HepG2 (cell line): ENCODE data around the gene PCED1B. TPM values are rescaled to one million over a fixed set of nuclear protein-coding genes. Genes with fewer than 3 reads are reported as not detected.

Source experiments
- ATF7-NPFF ChIP-seq: sonication (generic); formaldehyde crosslinking; IDR thresholded peaks from 2 replicates; pipeline ENCODE4 v1.8.1; 2023; ENCODE audit warnings: mild to moderate bottlenecking, low read depth, missing genetic modification reagents, moderate library complexity
- FOSL2 ChIP-seq: sonication (generic); formaldehyde crosslinking; IDR thresholded peaks from 2 replicates; pipeline ENCODE4 v1.4.0; 2020; ENCODE audit warnings: missing genetic modification reagents
- GMEB2 ChIP-seq: IDR thresholded peaks from 2 replicates; pipeline ENCODE4 v1.6.1; 2016; ENCODE audit warnings: missing biosample characterization, missing genetic modification reagents, low read depth
- HOXA3 ChIP-seq: sonication (generic); formaldehyde crosslinking; IDR thresholded peaks from 2 replicates; pipeline ENCODE4 v1.5.0; 2020; ENCODE audit warnings: missing genetic modification reagents
- HOXD1 ChIP-seq: sonication (generic); formaldehyde crosslinking; IDR thresholded peaks from 2 replicates; pipeline ENCODE4 v1.5.0; 2020; ENCODE audit warnings: missing genetic modification reagents
- IRF2 ChIP-seq: IDR thresholded peaks from 2 replicates; pipeline ENCODE4 v1.6.1; 2018; ENCODE audit warnings: missing genetic modification reagents, missing compliant biosample characterization
- KDM5B ChIP-seq: sonication (generic); formaldehyde crosslinking; IDR thresholded peaks from 2 replicates; pipeline ENCODE4 v1.4.0; 2020; ENCODE audit warnings: missing genetic modification reagents, mild to moderate bottlenecking, borderline replicate concordance
- MZF1 ChIP-seq: sonication (generic); formaldehyde crosslinking; IDR thresholded peaks from 2 replicates; pipeline ENCODE4 v1.8.1; 2023; ENCODE audit warnings: mild to moderate bottlenecking, missing genetic modification reagents, borderline replicate concordance
- NFATC3 ChIP-seq: sonication (generic); formaldehyde crosslinking; IDR thresholded peaks from 2 replicates; pipeline ENCODE4 v1.5.1; 2020; ENCODE audit warnings: mild to moderate bottlenecking, missing genetic modification reagents
- NFIB ChIP-seq: sonication (generic); formaldehyde crosslinking; IDR thresholded peaks from 2 replicates; pipeline ENCODE4 v1.9.0; 2021; ENCODE audit warnings: missing genetic modification reagents, mild to moderate bottlenecking, borderline replicate concordance
- NR3C1 ChIP-seq: sonication (generic); formaldehyde crosslinking; IDR thresholded peaks from 2 replicates; pipeline ENCODE4 v1.4.0; 2020; ENCODE audit warnings: missing genetic modification reagents
- PAF1 ChIP-seq: IDR thresholded peaks from 2 replicates; pipeline ENCODE4 v1.6.1; 2016; ENCODE audit warnings: missing genetic modification reagents, missing compliant biosample characterization
- SALL2 ChIP-seq: sonication (generic); formaldehyde crosslinking; IDR thresholded peaks from 2 replicates; pipeline ENCODE4 v1.8.1; 2023; ENCODE audit warnings: mild to moderate bottlenecking, missing genetic modification reagents, inconsistent platforms
- TAF15 ChIP-seq: fragments of 200-400 bp; formaldehyde crosslinking; IDR thresholded peaks from one replicate; pipeline ENCODE4 v1.6.1; 2018; ENCODE audit warnings: mild to moderate bottlenecking, low read depth, low read length; ENCODE audit not compliant: poor library complexity, severe bottlenecking
- TBL1XR1 ChIP-seq: fragments of 150-350 bp; IDR thresholded peaks from 2 replicates; pipeline ENCODE4 v1.6.1; 2014; ENCODE audit warnings: borderline replicate concordance, low read length; ENCODE audit not compliant: partially characterized antibody
- TBX2 ChIP-seq: sonication (generic); formaldehyde crosslinking; IDR thresholded peaks from 2 replicates; pipeline ENCODE4 v1.5.0; 2020; ENCODE audit warnings: missing genetic modification reagents, mild to moderate bottlenecking, borderline replicate concordance
- ZBTB39 ChIP-seq: sonication (generic); formaldehyde crosslinking; IDR thresholded peaks from 2 replicates; pipeline ENCODE4 v1.5.0; 2020; ENCODE audit warnings: missing genetic modification reagents
- ZFP82 ChIP-seq: sonication (generic); formaldehyde crosslinking; IDR thresholded peaks from 2 replicates; pipeline ENCODE4 v1.5.1; 2020; ENCODE audit warnings: mild to moderate bottlenecking, missing genetic modification reagents, borderline replicate concordance
- ZNF124 ChIP-seq: sonication (generic); formaldehyde crosslinking; IDR thresholded peaks from 2 replicates; pipeline ENCODE4 v1.4.0; 2020; ENCODE audit warnings: missing genetic modification reagents
- ZNF207 ChIP-seq: fragments of 450-650 bp; IDR thresholded peaks from 2 replicates; pipeline ENCODE4 v1.6.1; 2016; ENCODE audit warnings: antibody characterized with exemption, borderline replicate concordance
- ZNF230 ChIP-seq: sonication (generic); formaldehyde crosslinking; IDR thresholded peaks from 2 replicates; pipeline ENCODE4 v1.4.0; 2020; ENCODE audit warnings: mild to moderate bottlenecking, missing genetic modification reagents
- ZNF432 ChIP-seq: sonication (generic); formaldehyde crosslinking; IDR thresholded peaks from 2 replicates; pipeline ENCODE4 v1.5.0; 2020; ENCODE audit warnings: missing genetic modification reagents, mild to moderate bottlenecking, borderline replicate concordance
- ZNF512 ChIP-seq: sonication (generic); formaldehyde crosslinking; IDR thresholded peaks from 2 replicates; pipeline ENCODE4 v1.4.0; 2020; ENCODE audit warnings: mild to moderate bottlenecking, missing genetic modification reagents
- ZNF567 ChIP-seq: sonication (generic); formaldehyde crosslinking; IDR thresholded peaks from 2 replicates; pipeline ENCODE4 v1.8.1; 2023; ENCODE audit warnings: mild to moderate bottlenecking, missing genetic modification reagents, borderline replicate concordance
- ZNF570 ChIP-seq: sonication (generic); formaldehyde crosslinking; IDR thresholded peaks from 2 replicates; pipeline ENCODE4 v1.4.0; 2020; ENCODE audit warnings: mild to moderate bottlenecking, missing genetic modification reagents, borderline replicate concordance
- ZNF572 ChIP-seq: sonication (generic); formaldehyde crosslinking; IDR thresholded peaks from 2 replicates; pipeline ENCODE4 v1.5.1; 2020; ENCODE audit warnings: mild to moderate bottlenecking, missing genetic modification reagents
- ZNF883 ChIP-seq: sonication (generic); formaldehyde crosslinking; IDR thresholded peaks from 2 replicates; pipeline ENCODE4 v1.5.1; 2020; ENCODE audit warnings: mild to moderate bottlenecking, missing genetic modification reagents; ENCODE audit errors: not compliant biosample characterization
- polyA plus RNA-seq, 8 experiments: library from polyadenylated mRNA; depleted of rRNA in 3 of 8; stranded (reverse) in 7 of 8; unstranded in 1 of 8; fragments of >200 nt; fragmentation: Illumina TruSeq in 4 of 8; extraction: Trizol in 4 of 8; gene quantifications; 2 replicates each; pipeline versions ENCODE4 v1.2.1 to v1.2.3, GENCODE V29; 2011 to 2016; ENCODE audit warnings: low read depth in 4 of 8, missing spikeins in 1 of 8, mixed read lengths in 1 of 8; ENCODE audit not compliant: insufficient read depth in 1 of 8
- total RNA-seq, 5 experiments: library from RNA; depleted of rRNA; stranded (reverse); fragments of >200 nt; fragmentation: Illumina TruSeq; extraction: Trizol; gene quantifications; 2 replicates each; pipeline ENCODE4 v1.2.3, GENCODE V29; 2016; ENCODE audit warnings: low read depth in 1 of 5

Gene PCED1B
- total and polyA plus RNA-seq, 2 of the 13 experiments (the other 11 are each of a cell fraction or from before 2014, with no cell fraction given), result 0.11 to 0.37 TPM

- TF ChIP-seq TAF15, result no peak
- TF ChIP-seq ZNF567 (CRISPR knock-in tag), result no peak
- TF ChIP-seq PAF1 (CRISPR knock-in tag), result no peak
- no peak for TF ChIP-seq KDM5B (CRISPR knock-in tag)
- TF ChIP-seq HOXA3 (CRISPR knock-in tag), result no peak
- TF ChIP-seq ZNF207, result no peak
- TF ChIP-seq ZNF883 (CRISPR knock-in tag), result no peak
- TF ChIP-seq SALL2, result no peak
- no peak for TF ChIP-seq HOXD1 (CRISPR knock-in tag)
- no peak for TF ChIP-seq ZNF572 (CRISPR knock-in tag)
- TF ChIP-seq TBX2 (CRISPR knock-in tag), result peak; percentile 44; the same call in 1 of the 2 replicates
- TF ChIP-seq FOSL2 (CRISPR knock-in tag), result peak; percentile 35
- TF ChIP-seq ZFP82 (CRISPR knock-in tag), result no peak
- TF ChIP-seq ZNF512 (CRISPR knock-in tag), result no peak
- TF ChIP-seq NFIB (CRISPR knock-in tag), result no peak
- no peak for TF ChIP-seq ZNF230 (CRISPR knock-in tag)
- no peak for TF ChIP-seq ZBTB39 (CRISPR knock-in tag)
- no peak for TF ChIP-seq TBL1XR1
- no peak for TF ChIP-seq ATF7-NPFF
- no peak for TF ChIP-seq NR3C1
- TF ChIP-seq MZF1 (CRISPR knock-in tag), result no peak
- no peak for TF ChIP-seq GMEB2 (CRISPR knock-in tag)
- TF ChIP-seq ZNF432 (CRISPR knock-in tag), result no peak
- no peak for TF ChIP-seq ZNF570 (CRISPR knock-in tag)
- TF ChIP-seq IRF2 (CRISPR knock-in tag), result peak; percentile 58; the same call in 1 of the 2 replicates
- TF ChIP-seq ZNF124 (CRISPR knock-in tag), result 0 out of 2 replicates have a peak, but pooled peaks have one; percentile 39
- no peak for TF ChIP-seq NFATC3
Observed at GRCh38 chr12:47221256-47222023, 142.0 kb downstream of the PCED1B start (continued).
